IMR-90 (cell line): Measurements from ENCODE around the gene H2BK1. TPM values are rescaled to one million over a fixed set of nuclear protein-coding genes. Genes with fewer than 3 reads are reported as not detected.
A peak's percentile ranks its signal among the peaks of the same experiment; 100 is the strongest.

Experiments used
- ATAC-seq: fragments of 200-7000 bp; cut with Tn5 transposase; 2 replicates; pipeline ENCODE4 v1.9.1; 2020; ENCODE audit warnings: low read depth, mild to moderate bottlenecking, moderate library complexity
- BruUV-seq: library from RNA; stranded (reverse); fragments of 400-500 nt; replicated peaks from 2 replicates; lab custom pipeline; 2021; lab: Mats Ljungman, UMichigan
- CTCF ChIA-PET: fragments of 300-600 bp; formaldehyde crosslinking; extraction: SDS; loops from one replicate; lab custom pipeline; 2021; ENCODE audit warnings: antibody characterized with exemption; lab: Yijun Ruan, JAX
- POLR2A ChIA-PET: fragments of 300-600 bp; sonication (Branson Sonifier 250); formaldehyde crosslinking; loops from one replicate; lab custom pipeline; 2022; ENCODE audit warnings: antibody characterized with exemption; ENCODE audit not compliant: unreplicated experiment; lab: Charles Lee
- DNase-seq: peaks from one replicate; pipeline ENCODE4 v3.0.0; 2013
- H2AFZ ChIP-seq: replicated peaks from 2 replicates; pipeline ENCODE3; 2013; ENCODE audit warnings: low read length, mild to moderate bottlenecking; ENCODE audit not compliant: poor library complexity
- H2AK5ac ChIP-seq: 2 replicates; pipeline ENCODE4 v1.6.1; 2013; ENCODE audit warnings: low read depth, low read length, inconsistent platforms
- H2AK9ac ChIP-seq: replicated peaks from 2 replicates; pipeline ENCODE3; 2013; ENCODE audit warnings: mild to moderate bottlenecking, low read depth, low read length, moderate library complexity; ENCODE audit not compliant: poor library complexity
- H2BK120ac ChIP-seq: 2 replicates; pipeline ENCODE4 v1.6.1; 2013; ENCODE audit warnings: low read depth, low read length, inconsistent platforms
- H2BK15ac ChIP-seq: 3 replicates; pipeline ENCODE4 v1.6.1; 2013; ENCODE audit warnings: low read depth, low read length, inconsistent platforms
- H2BK20ac ChIP-seq: 2 replicates; pipeline ENCODE4 v1.6.1; 2013; ENCODE audit warnings: low read depth, mild to moderate bottlenecking, inconsistent platforms, low read length, moderate library complexity
- H2BK5ac ChIP-seq: 2 replicates; pipeline ENCODE4 v1.6.1; 2013; ENCODE audit warnings: mild to moderate bottlenecking, low read depth, low read length, inconsistent platforms; ENCODE audit not compliant: poor library complexity, severe bottlenecking
- H3K14ac ChIP-seq: replicated peaks from 2 replicates; pipeline ENCODE4 v1.6.1; 2013; ENCODE audit warnings: low read depth, low read length, inconsistent platforms
- H3K18ac ChIP-seq: 2 replicates; pipeline ENCODE4 v1.6.1; 2013; ENCODE audit warnings: low read depth, low read length, control low read depth
- H3K23ac ChIP-seq: 2 replicates; pipeline ENCODE4 v1.6.1; 2013; ENCODE audit warnings: low read depth, low read length, inconsistent platforms
- H3K27ac ChIP-seq: 2 replicates; pipeline ENCODE4 v1.5.1; 2013; ENCODE audit warnings: mild to moderate bottlenecking, control low read depth, low read length; ENCODE audit not compliant: insufficient read depth
- H3K27me3 ChIP-seq: 2 replicates; pipeline ENCODE4 v1.6.1; 2013; ENCODE audit warnings: low read length; ENCODE audit not compliant: control insufficient read depth, insufficient read depth
- H3K36me3 ChIP-seq: 2 replicates; pipeline ENCODE4 v1.6.1; 2013; ENCODE audit warnings: low read length, mixed read lengths; ENCODE audit not compliant: control insufficient read depth, insufficient read depth
- H3K4ac ChIP-seq: 2 replicates; pipeline ENCODE4 v1.6.1; 2013; ENCODE audit warnings: low read depth, low read length, inconsistent platforms
- H3K4me1 ChIP-seq: 2 replicates; pipeline ENCODE4 v1.6.1; 2013; ENCODE audit warnings: low read length, mixed read lengths; ENCODE audit not compliant: control insufficient read depth, insufficient read depth
- H3K4me2 ChIP-seq: 2 replicates; pipeline ENCODE4 v1.6.1; 2013; ENCODE audit warnings: low read depth, mild to moderate bottlenecking, control low read depth, low read length, moderate library complexity
- H3K4me3 ChIP-seq: 2 replicates; pipeline ENCODE4 v1.5.1; 2013; ENCODE audit warnings: low read depth, mild to moderate bottlenecking, control low read depth, low read length, moderate library complexity; ENCODE audit not compliant: insufficient read depth
- H3K56ac ChIP-seq: 2 replicates; pipeline ENCODE4 v1.6.1; 2013; ENCODE audit warnings: low read length, inconsistent platforms; ENCODE audit not compliant: insufficient read depth; ENCODE audit errors: extremely low read depth
- H3K79me1 ChIP-seq, 2 experiments: 2 replicates each; pipeline ENCODE4 v1.6.1; 2013; ENCODE audit warnings: low read length in 2 of 2, inconsistent platforms in 1 of 2, low read depth in 1 of 2
- H3K9ac ChIP-seq: 2 replicates; pipeline ENCODE4 v1.6.1; 2013; ENCODE audit warnings: low read depth, low read length, control low read depth
- H3K9me1 ChIP-seq: 2 replicates; pipeline ENCODE4 v1.6.1; 2013; ENCODE audit warnings: low read length, inconsistent platforms; ENCODE audit not compliant: insufficient read depth
- H3K9me3 ChIP-seq: 2 replicates; pipeline ENCODE4 v1.6.1; 2013; ENCODE audit warnings: low read length; ENCODE audit not compliant: control insufficient read depth, insufficient read depth
- H4K20me1 ChIP-seq: 2 replicates; pipeline ENCODE4 v1.6.1; 2013; ENCODE audit warnings: low read length, inconsistent platforms; ENCODE audit not compliant: insufficient read depth
- H4K5ac ChIP-seq: 2 replicates; pipeline ENCODE4 v1.6.1; 2013; ENCODE audit warnings: mild to moderate bottlenecking, low read depth, low read length, control low read depth
- H4K8ac ChIP-seq, 2 experiments: 2 replicates each; pipeline ENCODE4 v1.6.1; 2013; ENCODE audit warnings: low read depth in 2 of 2, low read length in 2 of 2, control low read depth in 1 of 2, inconsistent platforms in 1 of 2
- H4K91ac ChIP-seq: 2 replicates; pipeline ENCODE4 v1.6.1; 2013; ENCODE audit warnings: low read depth, low read length, inconsistent platforms; ENCODE audit not compliant: insufficient read depth
- BHLHE40 ChIP-seq: fragments of 150-350 bp; IDR thresholded peaks from 2 replicates; pipeline ENCODE4 v1.6.1; 2016; ENCODE audit warnings: mild to moderate bottlenecking, low read depth, low read length
- CHD1 ChIP-seq: IDR thresholded peaks from 2 replicates; pipeline ENCODE4 v1.6.1; 2012; ENCODE audit warnings: low read depth, low read length, improper control_type of control experiment
- CTCF ChIP-seq: conservative IDR thresholded peaks from 2 replicates; pipeline ENCODE4 v1.5.1; 2012; ENCODE audit warnings: mild to moderate bottlenecking, low read depth, low read length, improper control_type of control experiment
- FOS ChIP-seq: fragments of 150-350 bp; IDR thresholded peaks from 2 replicates; pipeline ENCODE4 v1.6.1; 2016; ENCODE audit warnings: low read depth, low read length
- MAZ ChIP-seq: IDR thresholded peaks from 2 replicates; pipeline ENCODE4 v1.6.1; 2012; ENCODE audit warnings: low read depth, mild to moderate bottlenecking, low read length, improper control_type of control experiment, moderate library complexity, borderline replicate concordance
- MXI1 ChIP-seq: IDR thresholded peaks from 2 replicates; pipeline ENCODE4 v1.6.1; 2012; ENCODE audit warnings: low read depth, mild to moderate bottlenecking, low read length, moderate library complexity, borderline replicate concordance
- POLR2A ChIP-seq: IDR thresholded peaks from 2 replicates; pipeline ENCODE4 v1.6.1; 2012; ENCODE audit warnings: mild to moderate bottlenecking, low read depth, low read length
- RAD21 ChIP-seq: IDR thresholded peaks from 2 replicates; pipeline ENCODE4 v1.6.1; 2012; ENCODE audit warnings: low read length, improper control_type of control experiment
- RFX5 ChIP-seq: IDR thresholded peaks from 2 replicates; pipeline ENCODE4 v1.8.0; 2012; ENCODE audit warnings: low read depth, mild to moderate bottlenecking, low read length, moderate library complexity
- WGBS, 2 experiments: methylation state at CpG; one replicate each; pipeline versions ENCODE4 v1.1.5 to v1.1.7; 2013; ENCODE audit warnings: missing lambda C conversion rate in 2 of 2; ENCODE audit not compliant: insufficient read length in 1 of 2; ENCODE audit errors: extremely low coverage in 2 of 2; 5-methylcytosine and 5-hydroxymethylcytosine counted together
- dilution Hi-C: fragments of 300-500 bp; cut with HindIII; formaldehyde crosslinking; loops from one replicate; pipeline ENCODE4 v1.14.3; 2018; ENCODE audit warnings: low sequenced_read_pairs; ENCODE audit not compliant: unreplicated experiment
- in situ Hi-C: fragments of 300-500 bp; cut with MboI; formaldehyde crosslinking; loops from 3 replicates; pipeline ENCODE4 v1.14.3; 2019; ENCODE audit warnings: low sequenced_read_pairs, inconsistent platforms, mixed read lengths
- intact Hi-C: fragments of 100-400 bp; cut with micrococcal nuclease; formaldehyde crosslinking; loops from 2 replicates; pipeline ENCODE4 v1.10.0; 2022
- polyA plus RNA-seq, 3 experiments: library from polyadenylated mRNA; depleted of rRNA; stranded (reverse); fragments of >200 nt; gene quantifications; 2 replicates each; pipeline ENCODE4 v1.2.3, GENCODE V29; 2012; ENCODE audit warnings: low replicate concordance in 1 of 3
- total RNA-seq: library from RNA; depleted of rRNA; stranded (reverse); fragments of >200 nt; gene quantifications from 2 replicates; pipeline ENCODE4 v1.2.3, GENCODE V29; 2012

The H2BK1 gene
- total and polyA plus RNA-seq, 2 of the 4 experiments (the other 2 are of a cell fraction) = not detected

- H4K91ac ChIP-seq = no peak overlapping the region
- H2BK20ac ChIP-seq = no peak overlapping the region
- BruUV-seq = no TSS peak
- no peak overlapping the region for H3K18ac ChIP-seq
- intact Hi-C loops = no loop called here
- H3K9ac ChIP-seq = no peak overlapping the region
- dilution Hi-C loops = no loop called here
- no peak overlapping the region for H3K27ac ChIP-seq
- H3K14ac ChIP-seq = no peak overlapping the region
- no peak overlapping the region for H4K5ac ChIP-seq
- peak overlapping the region in 1 of 2 experiments; percentile 58; a peak in 1 of 4 replicates for H4K8ac ChIP-seq
- ATAC-seq (peak; percentile 15), DNase-seq (no peak)
- no peak overlapping the region for H2BK15ac ChIP-seq
- TF ChIP-seq RFX5 (no peak), BHLHE40 (no peak), CHD1 (no peak), MAZ (peak; percentile 69; the same call in 1 of the 2 replicates), MXI1 (no peak), POLR2A (no peak), FOS (no peak), RAD21 (peak; percentile 26; the same call in 1 of the 2 replicates), CTCF (peak; percentile 61)
- H2BK5ac ChIP-seq = no peak overlapping the region
- peaks cover 10 to 79% of the 10 kb centered on the region in 2 experiments for H3K79me1 ChIP-seq
- 8% methylated on average over 21 of the region's 60 CpGs; no CpG with 5 or more reads in 1 of the 2 experiments for WGBS, 2 experiments
- H3K23ac ChIP-seq = no peak overlapping the region
- H3K9me3 ChIP-seq = no peaks in the 10 kb centered on the region
- in situ Hi-C loops = no loop called here
- H3K36me3 ChIP-seq = peaks cover 23% of the 10 kb centered on the region
- ChIA-PET POLR2A (no interaction called here), CTCF (no interaction called here)
- peaks cover 32% of the 10 kb centered on the region for H3K4me1 ChIP-seq
- H4K20me1 ChIP-seq = peaks cover 25% of the 10 kb centered on the region
- peak overlapping the region; percentile 68 for H2AFZ ChIP-seq
- H2AK5ac ChIP-seq = no peak overlapping the region
- H3K4me2 ChIP-seq = peak overlapping the region; percentile 25; the same call in 1 of the 2 replicates
- no peak overlapping the region for H3K4me3 ChIP-seq
- no peak overlapping the region for H3K4ac ChIP-seq
- H2AK9ac ChIP-seq = peak overlapping the region; percentile 83
- no peak overlapping the region for H3K56ac ChIP-seq
- H2BK120ac ChIP-seq = no peak overlapping the region
- H3K27me3 ChIP-seq = no peaks in the 10 kb centered on the region
- peaks cover 11% of the 10 kb centered on the region for H3K9me1 ChIP-seq
Observed at GRCh38 chr7:151245360-151246101, 35.2 kb upstream of the H2BK1 start.
